K562 (cell line): Measurements from ENCODE around the gene WNT7B. TPM values are rescaled to one million over a fixed set of nuclear protein-coding genes. Genes with fewer than 3 reads are reported as not detected.

Experiments
- ATAC-seq: fragments of 200-7000 bp; cut with Tn5 transposase; 3 replicates; pipeline ENCODE4 v1.9.1; 2020; ENCODE audit warnings: moderate library complexity
- BruUV-seq: library from RNA; stranded (reverse); fragments of 400-500 nt; replicated peaks from 2 replicates; lab custom pipeline; 2021; lab: Mats Ljungman, UMichigan
- CTCF ChIA-PET: fragments of 300-600 bp; formaldehyde crosslinking; extraction: SDS; loops from one replicate; lab custom pipeline; 2021; ENCODE audit warnings: low intra/inter-chr PET ratio; lab: Yijun Ruan, JAX
- POLR2A ChIA-PET: fragments of 300-600, 350-650 bp; sonication (Branson Sonifier 250); formaldehyde crosslinking; extraction: SDS; loops from one replicate; lab custom pipeline; 2021; ENCODE audit warnings: antibody characterized with exemption, inconsistent platforms; lab: Yijun Ruan, JAX
- DNase-seq, 4 experiments: peaks; one replicate each; pipeline versions ENCODE4 v3.0.0 to v3.0.0-alpha.2; 2011 to 2018; ENCODE audit warnings: low spot score in 3 of 4, mixed read lengths in 3 of 4; ENCODE audit errors: extremely low read depth in 1 of 4
- FAIRE-seq: peaks from 2 replicates; lab custom pipeline; 2011; peaks lifted over from hg19 to GRCh38; lab: Jason Lieb, UNC
- H2AFZ ChIP-seq: 2 replicates; pipeline ENCODE4 v1.6.0; 2011; ENCODE audit warnings: low read depth, low read length, control low read depth, inconsistent platforms
- H3K27ac ChIP-seq: fragments of 200-600 bp; 3 replicates; pipeline ENCODE4 v1.8.0; 2011; ENCODE audit warnings: low read depth, mild to moderate bottlenecking, control low read depth, inconsistent platforms, low read length, moderate library complexity, mixed read lengths; ENCODE audit errors: extremely low read depth
- H3K27me3 ChIP-seq, 2 experiments: fragments of 300-600 bp in 1 of 2; 2 replicates in 1 of 2; 3 replicates in 1 of 2; pipeline versions ENCODE4 v1.6.0 to v1.8.0; 2011; ENCODE audit warnings: inconsistent platforms in 2 of 2, low read length in 2 of 2, mild to moderate bottlenecking in 1 of 2, mixed read lengths in 1 of 2, moderate library complexity in 1 of 2; ENCODE audit not compliant: control insufficient read depth in 2 of 2, insufficient read depth in 2 of 2
- H3K36me3 ChIP-seq: fragments of 300-600 bp; 3 replicates; pipeline ENCODE4 v1.8.0; 2011; ENCODE audit warnings: mild to moderate bottlenecking, low read length, inconsistent platforms; ENCODE audit not compliant: control insufficient read depth, insufficient read depth
- H3K4me1 ChIP-seq, 2 experiments: fragments of 200-600 bp in 1 of 2; replicated peaks in 1 of 2; 2 replicates in 1 of 2; 3 replicates in 1 of 2; pipeline versions ENCODE4 v1.5.1 to v1.8.0; 2011; ENCODE audit warnings: inconsistent platforms in 2 of 2, low read length in 2 of 2, mild to moderate bottlenecking in 1 of 2, mixed read lengths in 1 of 2, moderate library complexity in 1 of 2; ENCODE audit not compliant: control insufficient read depth in 2 of 2, insufficient read depth in 2 of 2
- H3K4me2 ChIP-seq: 2 replicates; pipeline ENCODE4 v1.6.1; 2011; ENCODE audit warnings: low read length, control low read depth, inconsistent platforms, mixed read lengths; ENCODE audit not compliant: insufficient read depth
- H3K4me3 ChIP-seq: fragments of 200-600 bp; sonication (generic), shearing (Covaris generic); 2 replicates; pipeline ENCODE4 v1.5.1; 2016; ENCODE audit warnings: control low read depth, inconsistent platforms
- H3K79me2 ChIP-seq: fragments of 200-600 bp; 3 replicates; pipeline ENCODE4 v1.8.0; 2011; ENCODE audit warnings: low read length, inconsistent platforms; ENCODE audit not compliant: control insufficient read depth, insufficient read depth
- H3K9ac ChIP-seq, 2 experiments: 2 replicates each; pipeline versions ENCODE4 v1.6.0 to v1.6.1; 2011; ENCODE audit warnings: low read depth in 2 of 2, low read length in 2 of 2, control low read depth in 1 of 2, inconsistent platforms in 1 of 2, mild to moderate bottlenecking in 1 of 2, mixed read lengths in 1 of 2; ENCODE audit not compliant: insufficient read depth in 1 of 2
- H3K9me1 ChIP-seq: one replicate; pipeline ENCODE4 v1.6.0; 2011; ENCODE audit warnings: inconsistent platforms, mild to moderate bottlenecking, low read length, moderate library complexity; ENCODE audit not compliant: control insufficient read depth, insufficient read depth
- H3K9me3 ChIP-seq: replicated peaks from 2 replicates; pipeline ENCODE4 v1.5.1; 2011; ENCODE audit warnings: low read depth, low read length, inconsistent platforms; ENCODE audit not compliant: control insufficient read depth, insufficient read depth
- H4K20me1 ChIP-seq: replicated peaks from 2 replicates; pipeline ENCODE4 v1.6.1; 2011; ENCODE audit warnings: low read length, inconsistent platforms, mixed read lengths; ENCODE audit not compliant: control insufficient read depth, insufficient read depth
- COPS2 ChIP-seq: fragments of 450-650 bp; conservative IDR thresholded peaks from 2 replicates; pipeline ENCODE4 v1.6.1; 2016; ENCODE audit warnings: mild to moderate bottlenecking, moderate library complexity
- HNRNPLL ChIP-seq: fragments of 200-400 bp; formaldehyde crosslinking; IDR thresholded peaks from 2 replicates; pipeline ENCODE4 v1.6.1; 2017; ENCODE audit warnings: low read length, low read depth, mild to moderate bottlenecking; ENCODE audit not compliant: poor library complexity, severe bottlenecking
- PURB ChIP-seq: sonication (generic); formaldehyde crosslinking; IDR thresholded peaks from 2 replicates; pipeline ENCODE4 v1.9.0; 2021; ENCODE audit warnings: low read depth, mild to moderate bottlenecking, missing genetic modification reagents
- WGBS: fragments of 100-300 bp; shearing (Covaris generic); methylation state at CpG from one replicate; pipeline ENCODE4 v1.1.6; 2016; ENCODE audit warnings: low coverage, mixed read lengths; ENCODE audit not compliant: insufficient coverage; ENCODE audit errors: missing lambda C conversion rate; 5-methylcytosine and 5-hydroxymethylcytosine counted together
- in situ Hi-C: fragments of 300-500 bp; cut with MboI; formaldehyde crosslinking; loops from 4 replicates; pipeline ENCODE4 v1.15.0; 2018; ENCODE audit warnings: inconsistent platforms, mixed read lengths
- intact Hi-C: fragments of 100-400 bp; cut with micrococcal nuclease; formaldehyde crosslinking; loops from 2 replicates; pipeline ENCODE4 v1.14.2; 2022
- polyA plus RNA-seq, 8 experiments: library from polyadenylated mRNA; depleted of rRNA in 4 of 8; stranded (reverse) in 5 of 8; unstranded in 3 of 8; fragments of >200 nt; fragmentation: Nextera tagmentation in 2 of 8; fragmentation: Illumina TruSeq in 1 of 8; extraction: Ambion mirVana in 2 of 8; extraction: Trizol in 1 of 8; gene quantifications; 2 replicates each; pipeline versions ENCODE4 v1.2.1 to v1.2.3, GENCODE V29; 2011 to 2014; ENCODE audit warnings: inconsistent platforms in 1 of 8, missing spikeins in 1 of 8
- total RNA-seq, 7 experiments: library from RNA; depleted of rRNA in 6 of 7; stranded (reverse); fragments of >200 nt in 6 of 7; fragmentation: Illumina TruSeq in 2 of 7; extraction: Trizol in 2 of 7; gene quantifications; 2 replicates each; pipeline versions ENCODE4 v1.2.1 to v1.2.3, GENCODE V29; 2011 to 2021; ENCODE audit warnings: low replicate concordance in 1 of 7
- TF ChIP-seq, protein P1 (sequence below): sonication (generic); formaldehyde crosslinking; IDR thresholded peaks from 2 replicates; pipeline ENCODE4 v1.8.0; 2022; ENCODE audit warnings: missing genetic modification reagents, mild to moderate bottlenecking, borderline replicate concordance

Gene WNT7B
- total and polyA plus RNA-seq, 9 of the 15 experiments (the other 6 are each of a cell fraction or from before 2014, with no cell fraction given), result not detected

DNA sequence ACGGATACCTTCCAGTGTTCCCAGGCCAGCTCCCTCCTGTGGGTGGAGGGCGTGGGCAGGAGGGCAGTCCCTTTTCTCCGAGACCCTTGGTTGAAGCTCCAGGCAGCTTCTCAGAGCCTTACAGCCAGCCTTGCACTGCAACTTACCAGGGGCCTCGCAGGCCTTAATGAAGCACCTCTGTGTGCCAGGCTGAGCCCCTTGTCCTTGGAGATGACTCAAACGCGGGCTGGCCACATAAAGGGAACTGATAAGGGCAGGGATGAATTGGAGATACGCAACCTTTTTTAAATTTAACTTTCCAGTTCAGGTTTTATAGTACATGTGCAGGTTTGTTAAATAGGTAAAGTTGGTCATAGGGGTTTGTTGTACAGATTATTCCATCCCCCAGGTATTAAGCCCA, 72.7 kb downstream of the WNT7B start:
- H3K4me2 ChIP-seq, result no peak overlapping the region

DNA sequence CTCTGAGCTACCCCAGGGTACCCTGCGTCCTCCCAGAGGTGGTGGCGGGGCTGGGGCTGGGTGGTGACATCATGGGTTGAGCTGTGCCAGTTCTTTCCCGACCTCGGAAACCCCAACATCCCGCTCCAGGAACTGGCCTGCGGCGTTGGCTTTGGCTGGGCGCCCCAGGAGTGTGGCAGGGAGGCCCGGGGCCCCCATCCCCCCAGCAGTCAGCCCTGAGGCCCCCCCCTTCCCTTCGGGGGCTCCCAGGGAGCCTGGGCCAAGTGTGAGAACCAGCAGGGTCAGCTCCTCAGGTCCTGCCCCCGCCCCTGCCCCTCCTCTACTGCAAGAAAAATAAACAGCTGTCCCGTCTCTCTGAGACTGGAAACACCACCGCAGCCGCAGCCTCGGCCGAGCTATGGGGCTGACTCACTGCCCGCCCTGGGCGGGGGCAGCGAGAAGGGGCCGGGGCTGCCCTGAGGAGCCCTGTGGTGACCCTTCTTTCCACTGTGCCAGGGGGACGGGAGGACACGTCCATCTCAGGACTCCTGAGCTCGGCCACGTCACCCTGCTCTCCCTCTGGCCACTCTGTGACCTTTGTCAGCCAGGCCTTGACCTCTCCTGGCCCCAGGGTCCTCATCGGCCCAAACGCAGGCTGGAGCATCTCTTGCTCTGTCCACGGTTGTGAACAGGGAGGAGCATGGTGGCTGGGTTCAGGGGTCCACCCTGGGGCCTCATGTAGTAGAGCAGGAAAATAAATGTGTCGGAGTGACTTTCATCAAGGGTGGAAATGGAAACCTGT, 73.4 kb downstream of the WNT7B start:
- no peaks in the 10 kb centered on the region; the same call in 1 of the 2 replicates for H4K20me1 ChIP-seq
- no peak overlapping the region for H2AFZ ChIP-seq
- DNase-seq (no peak), ATAC-seq (no peak), FAIRE-seq (no peak)
- no peak for TF ChIP-seq PURB
- TF ChIP-seq, protein P1, sequence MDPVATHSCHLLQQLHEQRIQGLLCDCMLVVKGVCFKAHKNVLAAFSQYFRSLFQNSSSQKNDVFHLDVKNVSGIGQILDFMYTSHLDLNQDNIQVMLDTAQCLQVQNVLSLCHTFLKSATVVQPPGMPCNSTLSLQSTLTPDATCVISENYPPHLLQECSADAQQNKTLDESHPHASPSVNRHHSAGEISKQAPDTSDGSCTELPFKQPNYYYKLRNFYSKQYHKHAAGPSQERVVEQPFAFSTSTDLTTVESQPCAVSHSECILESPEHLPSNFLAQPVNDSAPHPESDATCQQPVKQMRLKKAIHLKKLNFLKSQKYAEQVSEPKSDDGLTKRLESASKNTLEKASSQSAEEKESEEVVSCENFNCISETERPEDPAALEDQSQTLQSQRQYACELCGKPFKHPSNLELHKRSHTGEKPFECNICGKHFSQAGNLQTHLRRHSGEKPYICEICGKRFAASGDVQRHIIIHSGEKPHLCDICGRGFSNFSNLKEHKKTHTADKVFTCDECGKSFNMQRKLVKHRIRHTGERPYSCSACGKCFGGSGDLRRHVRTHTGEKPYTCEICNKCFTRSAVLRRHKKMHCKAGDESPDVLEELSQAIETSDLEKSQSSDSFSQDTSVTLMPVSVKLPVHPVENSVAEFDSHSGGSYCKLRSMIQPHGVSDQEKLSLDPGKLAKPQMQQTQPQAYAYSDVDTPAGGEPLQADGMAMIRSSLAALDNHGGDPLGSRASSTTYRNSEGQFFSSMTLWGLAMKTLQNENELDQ (CRISPR knock-in tag), result no peak
- no peak for TF ChIP-seq COPS2
- ChIA-PET POLR2A (interaction anchor here (0.6 to 0.7 kb wide), 2 partner anchors 9 to 70 kb away, joined by 3 to 4 read pairs; no protein-coding TSS in a partner anchor), CTCF (no interaction called here)
- H3K4me1 ChIP-seq, result no peaks in the 10 kb centered on the region; a peak in 2 of 5 replicates
- no peaks in the 10 kb centered on the region for H3K36me3 ChIP-seq
- no peaks in the 10 kb centered on the region for H3K9me3 ChIP-seq
- WGBS, result under 1% methylated on average over 17 of the region's 28 CpGs
- no peak overlapping the region for H3K27ac ChIP-seq
- H3K9ac ChIP-seq, result no peak overlapping the region
- BruUV-seq, result no TSS peak
- in situ Hi-C loops, result no loop called here
- H3K4me2 ChIP-seq, result no peak overlapping the region
- peaks cover 13 to 55% of the 10 kb centered on the region in 2 experiments; a peak in 4 of 5 replicates for H3K27me3 ChIP-seq
- no peaks in the 10 kb centered on the region for H3K9me1 ChIP-seq
- intact Hi-C loops, result no loop called here
- no peaks in the 10 kb centered on the region for H3K79me2 ChIP-seq
- H3K4me3 ChIP-seq, result no peak overlapping the region

More for the DNA sequence above, 72.7 kb downstream of the WNT7B start:
- Histone ChIP-seq H3K9me3 (no peaks in the 10 kb centered on the region), H3K27me3 (peaks cover 13 to 53% of the 10 kb centered on the region in 2 experiments; a peak in 4 of 5 replicates), H3K79me2 (no peaks in the 10 kb centered on the region), H3K4me3 (no peak overlapping the region), H4K20me1 (no peaks in the 10 kb centered on the region; the same call in 1 of the 2 replicates), H3K4me1 (no peaks in the 10 kb centered on the region; a peak in 2 of 5 replicates), H3K36me3 (no peaks in the 10 kb centered on the region), H3K9me1 (no peaks in the 10 kb centered on the region), H2AFZ (no peak overlapping the region), H3K9ac (no peak overlapping the region), H3K27ac (no peak overlapping the region)
- no peak for TF ChIP-seq HNRNPLL
- in situ Hi-C loops, result no loop called here
- DNase-seq (no peak), ATAC-seq (no peak), FAIRE-seq (no peak)
- BruUV-seq, result no TSS peak
- CTCF ChIA-PET, result no interaction called here
- POLR2A ChIA-PET, result interaction anchor here (0.6 to 0.7 kb wide), 2 partner anchors 8 to 69 kb away, joined by 3 to 4 read pairs; no protein-coding TSS in a partner anchor
- intact Hi-C loops, result no loop called here
- WGBS, result 6% methylated on average over 7 of the region's 7 CpGs
